SK-N-MC (cell line): Measurements from ENCODE around the gene PTPRN2.
"Not testable (repeated sequence)": the region's sequence is repeated elsewhere in the genome, so short reads cannot be mapped to it uniquely, and the experiment has no call there.

Source experiments
- DNase-seq: peaks from one replicate; pipeline ENCODE4 v3.0.0-alpha.2; 2011; ENCODE audit warnings: low read depth, low spot score
- H3K27ac ChIP-seq: fragments of 200-600 bp; sonication (generic); 2 replicates; pipeline ENCODE4 v1.5.1; 2016; ENCODE audit warnings: mixed run types
- H3K36me3 ChIP-seq: fragments of 200-600 bp; sonication (generic); 2 replicates; pipeline ENCODE4 v1.6.1; 2017; ENCODE audit warnings: antibody characterized with exemption, low read length, mixed read lengths; ENCODE audit not compliant: insufficient read depth
- H3K4me3 ChIP-seq: fragments of 200-600 bp; sonication (generic); 2 replicates; pipeline ENCODE4 v1.5.1; 2016
- H3K9ac ChIP-seq: fragments of 200-600 bp; sonication (generic); 2 replicates; pipeline ENCODE4 v1.8.0; 2017; ENCODE audit warnings: mixed run types, mixed read lengths; ENCODE audit not compliant: insufficient read length
- H3K9me3 ChIP-seq: fragments of 200-600 bp; sonication (generic); 2 replicates; pipeline ENCODE4 v1.6.1; 2017; ENCODE audit warnings: low read depth, mild to moderate bottlenecking, antibody characterized with exemption, low read length, moderate library complexity, mixed read lengths
- EZH2 ChIP-seq: fragments of 200-600 bp; sonication (generic); IDR thresholded peaks from one replicate; pipeline ENCODE4 v1.6.1; 2017; ENCODE audit warnings: antibody characterized with exemption
- FOXP2 ChIP-seq: optimal IDR thresholded peaks from 2 replicates; pipeline ENCODE3; 2011; ENCODE audit warnings: mild to moderate bottlenecking, moderate library complexity; ENCODE audit not compliant: insufficient read depth; ENCODE audit errors: extremely low read length, control extremely low read depth
- POLR2AphosphoS5 ChIP-seq: IDR thresholded peaks from 2 replicates; pipeline ENCODE4 v1.6.1; 2012; ENCODE audit warnings: mild to moderate bottlenecking, low read depth, low read length, borderline replicate concordance

Gene PTPRN2

GRCh38 chr7:157708919-157709295 is 878.7 kb downstream of the PTPRN2 start:
- H3K36me3 ChIP-seq = no peaks in the 10 kb centered on the region
- TF ChIP-seq EZH2 = no peak
- no peak for TF ChIP-seq POLR2AphosphoS5
- TF ChIP-seq FOXP2 = no peak
- H3K4me3 ChIP-seq = no peak overlapping the region
- no peaks in the 10 kb centered on the region for H3K9me3 ChIP-seq
- H3K9ac ChIP-seq = no peak overlapping the region
- DNase-seq = no peak
- H3K27ac ChIP-seq = no peak overlapping the region

GRCh38 chr7:157707983-157708918 is 879.4 kb downstream of the PTPRN2 start:
- no peak for DNase-seq
- Histone ChIP-seq H3K4me3 (no peak overlapping the region), H3K9me3 (no peaks in the 10 kb centered on the region), H3K27ac (no peak overlapping the region), H3K9ac (no peak overlapping the region), H3K36me3 (no peaks in the 10 kb centered on the region)
- TF ChIP-seq FOXP2 (no peak), POLR2AphosphoS5 (no peak), EZH2 (no peak)

- no peaks in the 10 kb centered on the region for H3K9me3 ChIP-seq
- H3K36me3 ChIP-seq = no peaks in the 10 kb centered on the region
- H3K9ac ChIP-seq = no peak overlapping the region
- H3K27ac ChIP-seq = no peak overlapping the region
- no peak for TF ChIP-seq EZH2
- DNase-seq = no peak
- no peak overlapping the region for H3K4me3 ChIP-seq
Observed at GRCh38 chr7:157704365-157704764, 883.3 kb downstream of the PTPRN2 start.

- Histone ChIP-seq H3K9me3 (no peaks in the 10 kb centered on the region), H3K36me3 (no peaks in the 10 kb centered on the region), H3K4me3 (no peak overlapping the region), H3K27ac (no peak overlapping the region), H3K9ac (no peak overlapping the region)
- DNase-seq = no peak
- TF ChIP-seq EZH2 (no peak), POLR2AphosphoS5 (no peak), FOXP2 (no peak)
Observed at GRCh38 chr7:157703534-157704195, 884.0 kb downstream of the PTPRN2 start.

- Histone ChIP-seq H3K36me3 (no peaks in the 10 kb centered on the region), H3K4me3 (no peak overlapping the region), H3K9me3 (no peaks in the 10 kb centered on the region), H3K27ac (no peak overlapping the region), H3K9ac (no peak overlapping the region)
- TF ChIP-seq POLR2AphosphoS5 (no peak), FOXP2 (no peak), EZH2 (no peak)
- DNase-seq = no peak
Observed at GRCh38 chr7:157703131-157703530, 884.5 kb downstream of the PTPRN2 start.

GRCh38 chr7:157702311-157703023 is 885.2 kb downstream of the PTPRN2 start:
- TF ChIP-seq POLR2AphosphoS5 (no peak), EZH2 (no peak), FOXP2 (no peak)
- no peak overlapping the region for H3K27ac ChIP-seq
- no peaks in the 10 kb centered on the region for H3K9me3 ChIP-seq
- no peak for DNase-seq
- H3K9ac ChIP-seq = no peak overlapping the region
- H3K36me3 ChIP-seq = no peaks in the 10 kb centered on the region
- no peak overlapping the region for H3K4me3 ChIP-seq

GRCh38 chr7:157701395-157702180 is 886.0 kb downstream of the PTPRN2 start:
- H3K36me3 ChIP-seq, H3K9ac ChIP-seq, H3K4me3 ChIP-seq, H3K9me3 ChIP-seq, H3K27ac ChIP-seq, DNase-seq: not testable (repeated sequence)
- peak; percentile 36 for TF ChIP-seq EZH2

- H3K4me3 ChIP-seq = no peak overlapping the region
- no peak overlapping the region for H3K9ac ChIP-seq
- no peak overlapping the region for H3K27ac ChIP-seq
- H3K36me3 ChIP-seq = no peaks in the 10 kb centered on the region
- no peaks in the 10 kb centered on the region for H3K9me3 ChIP-seq
- no peak for DNase-seq
- TF ChIP-seq FOXP2 (no peak), POLR2AphosphoS5 (no peak), EZH2 (no peak)
Observed at GRCh38 chr7:157700231-157701005, 887.2 kb downstream of the PTPRN2 start.
